Mammary epithelial cell (primary cell): ENCODE measurements around the gene CNIH4.

Experiments
- CTCF ChIP-seq, 2 donors: IDR thresholded peaks in 1 of 2; conservative IDR thresholded peaks in 1 of 2; 2 replicates each; pipeline ENCODE4 v1.5.1; 2011 to 2012; ENCODE audit warnings: inconsistent platforms in 2 of 2, low read length in 2 of 2, mild to moderate bottlenecking in 2 of 2, control low read depth in 1 of 2, low read depth in 1 of 2; ENCODE audit not compliant: insufficient read depth in 1 of 2; ENCODE audit errors: extremely low read depth in 1 of 2
- EZH2 ChIP-seq: IDR thresholded peaks from 2 replicates; pipeline ENCODE4 v1.6.1; 2012; ENCODE audit warnings: low read length, inconsistent platforms, borderline replicate concordance

DNA sequence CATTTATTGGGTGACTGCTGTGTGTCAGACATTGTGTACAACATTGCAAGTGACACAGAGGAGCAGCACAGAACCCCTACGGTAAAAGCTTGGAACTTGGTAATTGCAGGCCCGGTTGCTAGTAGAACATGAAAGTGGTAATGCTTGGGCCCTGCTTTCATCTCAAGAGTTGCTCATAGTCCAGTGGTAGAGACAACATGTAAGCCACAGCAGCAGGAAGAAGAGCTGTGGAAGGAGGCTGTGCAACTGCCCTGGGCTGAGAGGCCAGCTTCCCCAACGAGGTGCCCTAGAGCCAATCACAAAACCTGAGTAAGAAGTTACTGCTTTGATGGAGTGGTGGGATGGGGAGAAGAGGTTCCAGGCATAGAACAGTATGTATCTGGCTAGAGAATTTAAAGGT is 18.4 kb downstream of the CNIH4 start:
- no peak for TF ChIP-seq CTCF (conservative IDR thresholded peaks at IDR 0.05 in 1 of 2, IDR thresholded peaks at IDR 0.05 in 1 of 2; ENCODE audit: extremely low read depth in 1 of 2, insufficient read depth in 1 of 2, low read depth in 1 of 2, low read length in 2 of 2)
- no peak for TF ChIP-seq EZH2
